HG03025 (cell line): Measurements from ENCODE around the gene NCOR1.
"Not testable (repeated sequence)": the region's sequence is repeated elsewhere in the genome, so short reads cannot be mapped to it uniquely, and the experiment has no call there.

Source experiments
- ATAC-seq: cut with Tn5 transposase; IDR thresholded peaks from one replicate; pipeline ENCODE4 v1.9.1; 2021; ENCODE audit warnings: mild to moderate bottlenecking, moderate library complexity; ENCODE audit not compliant: unreplicated experiment, low FRiP score

The NCOR1 gene

GRCh38 chr17:16152326-16152725, 63.0 kb downstream of the NCOR1 start:
- not testable (repeated sequence) for ATAC-seq

GRCh38 chr17:16150251-16150856, 65.0 kb downstream of the NCOR1 start:
- ATAC-seq = no peak

GRCh38 chr17:16148596-16148995, 66.7 kb downstream of the NCOR1 start:
- ATAC-seq = no peak

DNA sequence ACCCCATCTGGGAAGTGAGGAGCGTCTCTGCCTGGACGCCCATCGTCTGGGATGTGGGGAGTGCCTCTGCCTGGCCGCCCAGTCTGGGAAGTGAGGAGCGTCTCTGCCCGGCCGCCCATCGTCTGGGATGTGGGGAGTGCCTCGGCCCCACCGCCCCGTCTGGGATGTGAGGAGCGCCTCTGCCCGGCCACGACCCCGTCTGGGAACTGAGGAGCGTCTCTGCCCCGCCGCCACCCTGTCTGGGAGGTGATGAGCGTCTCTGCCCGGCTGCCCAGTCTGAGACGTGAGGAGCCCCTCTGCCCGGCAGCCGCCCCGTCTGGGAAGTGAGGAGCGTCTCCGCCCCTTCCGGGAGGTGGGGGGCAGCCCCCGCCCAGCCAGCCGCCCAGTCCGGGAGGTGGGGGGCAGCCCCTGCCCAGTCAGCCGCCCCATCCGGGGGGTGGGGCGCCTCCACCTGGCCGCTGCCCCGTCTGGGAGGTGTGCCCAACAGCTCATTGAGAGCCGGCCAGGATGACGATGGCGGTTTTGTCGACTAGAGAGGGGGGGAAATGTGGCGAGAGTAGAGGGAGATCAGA, 69.9 kb downstream of the NCOR1 start:
- not testable (repeated sequence) for ATAC-seq

DNA sequence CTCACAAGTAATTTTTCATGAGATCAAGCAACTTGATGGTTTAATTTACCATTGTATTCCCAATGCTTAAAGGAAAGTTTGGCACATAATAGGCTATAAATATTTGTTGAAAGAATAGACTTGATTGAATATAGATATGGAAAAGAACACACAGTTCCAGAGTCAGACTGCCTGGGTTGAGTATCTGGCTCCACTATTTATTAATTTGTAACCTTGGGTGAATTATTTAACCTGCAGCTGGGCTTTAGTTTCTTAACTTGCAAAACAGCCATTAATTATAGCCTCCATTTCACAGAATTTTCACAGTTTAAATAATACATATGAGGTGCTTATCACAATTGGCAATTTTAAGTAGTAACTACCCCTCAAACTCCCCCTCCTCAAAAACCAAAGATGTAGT, 73.6 kb downstream of the NCOR1 start:
- no peak for ATAC-seq

DNA sequence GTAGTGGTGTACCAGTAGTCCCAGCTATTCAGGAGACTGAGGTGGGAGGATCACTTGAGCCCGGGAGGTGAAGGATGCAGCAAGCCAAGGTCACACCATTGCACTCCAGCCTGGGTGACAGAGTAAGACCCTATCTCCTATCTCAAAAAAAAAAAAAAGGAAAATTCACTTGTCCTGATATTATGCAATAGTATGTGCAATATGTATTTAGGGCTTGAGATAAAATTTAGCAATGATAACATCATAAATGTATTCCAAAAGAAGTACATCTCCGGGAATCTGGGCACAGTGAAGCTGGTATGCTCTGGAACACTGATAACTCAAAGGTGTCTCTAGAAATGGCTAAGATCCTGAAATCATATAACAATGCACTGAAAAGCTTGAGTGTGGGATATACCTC, 74.5 kb downstream of the NCOR1 start:
- no peak for ATAC-seq

- ATAC-seq = no peak
Observed at GRCh38 chr17:16135461-16135860, 79.9 kb downstream of the NCOR1 start.

DNA sequence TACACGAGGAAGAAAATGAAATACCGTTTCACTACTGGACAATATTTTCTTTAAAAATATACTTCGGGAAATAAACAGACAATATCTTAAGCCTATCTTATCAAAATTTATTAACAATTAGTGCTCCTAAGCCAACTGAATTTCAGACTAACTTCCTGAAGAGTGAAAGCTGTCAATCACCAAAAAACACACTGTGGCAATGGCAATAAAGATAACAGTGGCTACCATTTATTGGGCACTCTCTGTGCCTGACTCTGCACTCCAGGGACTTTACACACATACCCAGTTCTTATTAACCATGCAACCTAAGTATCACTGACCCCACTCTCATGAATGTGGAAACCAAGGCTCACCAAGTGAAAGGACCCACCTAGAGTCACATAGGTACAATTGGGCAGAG, 83.7 kb downstream of the NCOR1 start:
- ATAC-seq = no peak

DNA sequence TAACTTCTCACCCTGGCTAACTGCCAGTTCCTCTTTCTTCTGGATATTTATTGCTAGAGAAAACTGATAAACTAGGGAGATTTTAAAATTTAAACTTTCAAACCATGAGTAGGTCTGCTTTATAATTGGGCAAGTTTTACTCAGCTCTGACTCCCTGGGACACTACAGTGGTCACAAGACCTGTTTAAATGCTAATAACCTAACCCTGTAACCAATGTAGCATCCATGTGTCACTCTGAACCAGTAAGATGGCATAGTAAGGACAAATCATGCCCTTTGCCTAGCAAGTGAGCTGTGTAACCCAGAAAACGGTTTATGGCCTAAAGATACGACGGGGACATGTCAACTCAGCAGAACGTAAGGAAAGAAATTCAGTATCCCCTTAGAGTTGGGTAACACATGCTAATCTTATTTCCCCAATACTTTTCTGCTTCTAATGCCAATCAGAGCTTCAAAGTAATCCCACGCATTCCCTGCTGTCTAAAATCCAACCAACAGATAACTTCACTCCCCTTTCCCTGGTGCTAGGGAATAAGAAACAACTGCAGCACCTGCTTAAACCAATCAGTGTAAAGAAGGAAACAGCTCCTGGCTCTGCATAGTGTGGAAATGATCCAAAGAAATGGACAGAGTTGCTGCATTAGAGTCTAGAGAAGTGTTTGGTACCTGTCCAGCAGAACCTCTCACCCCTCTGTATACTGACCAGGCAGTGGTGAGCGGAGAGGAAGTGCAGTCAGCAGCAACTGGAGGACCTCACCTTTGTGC, 85.7 kb downstream of the NCOR1 start:
- no peak for ATAC-seq

- no peak for ATAC-seq
Observed at GRCh38 chr17:16123531-16123930, 91.8 kb downstream of the NCOR1 start.

DNA sequence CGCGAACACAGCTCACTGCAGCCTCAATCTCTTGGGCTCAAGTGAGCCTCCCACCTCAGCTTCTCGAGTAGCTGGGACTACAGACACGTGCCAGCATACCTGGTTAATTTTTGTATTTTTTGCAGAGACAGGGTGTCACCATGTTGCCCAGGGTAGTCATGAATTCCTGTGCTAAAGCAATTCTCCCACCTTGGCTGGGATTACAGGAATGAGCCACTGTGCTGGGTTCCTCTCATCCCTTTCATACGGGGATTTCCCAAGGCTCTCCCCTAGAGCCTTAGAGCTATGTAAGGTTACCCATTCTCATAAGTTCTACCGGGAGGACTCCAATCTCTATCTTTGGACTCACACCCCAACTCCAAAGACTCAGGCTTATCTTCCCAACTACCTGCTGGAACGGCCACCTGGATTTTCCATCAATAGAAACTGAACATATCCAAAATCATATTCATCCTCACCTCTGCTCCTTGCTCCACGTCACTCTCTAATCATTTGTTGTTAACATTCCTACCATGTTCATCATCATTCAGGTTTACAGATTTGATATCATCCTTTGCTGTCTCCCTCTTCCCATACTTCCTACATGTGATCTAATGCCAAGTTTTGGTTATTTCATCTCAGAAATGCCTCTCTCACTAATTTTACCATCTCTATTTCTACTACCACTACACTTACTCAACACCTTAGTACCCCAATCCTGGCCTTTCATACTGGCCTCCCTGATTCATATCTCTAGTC, 92.5 kb downstream of the NCOR1 start:
- ATAC-seq = no peak

DNA sequence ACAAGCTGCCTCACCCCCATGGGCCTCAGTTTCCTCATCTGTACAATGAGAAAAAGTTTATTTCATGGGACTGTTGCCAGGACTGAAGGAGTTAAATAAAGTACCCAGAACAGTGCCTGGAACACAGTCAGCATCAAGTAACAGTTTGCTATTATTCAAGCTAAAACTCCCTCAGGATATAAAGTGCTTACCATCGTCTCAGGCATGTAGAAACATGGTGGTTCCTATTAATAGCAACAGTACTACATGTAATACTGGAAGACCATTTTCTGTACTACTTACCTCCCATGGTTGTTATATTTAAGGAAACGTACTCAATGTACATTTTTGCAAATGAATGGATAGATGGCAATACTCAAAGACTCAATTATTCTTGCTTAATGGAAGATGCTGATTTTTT, 93.4 kb downstream of the NCOR1 start:
- ATAC-seq = no peak

DNA sequence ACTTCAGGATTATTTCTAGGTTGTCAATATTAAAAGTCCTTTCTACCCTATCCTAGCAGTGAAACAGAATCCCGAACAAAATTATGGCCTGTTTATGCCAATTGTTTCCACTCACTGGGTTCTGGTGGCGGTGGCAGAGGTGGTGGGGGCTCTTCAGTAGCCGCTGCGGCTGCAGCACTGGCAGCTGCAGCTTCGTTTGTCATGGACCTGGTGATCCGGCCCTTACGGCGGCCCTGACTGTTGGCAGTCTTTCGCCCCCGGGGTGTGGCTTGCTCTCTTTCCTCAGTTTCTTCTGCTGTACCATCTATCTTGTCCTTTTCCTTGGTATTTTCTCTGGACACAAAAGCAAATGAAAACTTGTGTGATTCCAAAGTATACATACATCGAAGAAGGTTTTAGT, 94.4 kb downstream of the NCOR1 start:
- no peak for ATAC-seq

DNA sequence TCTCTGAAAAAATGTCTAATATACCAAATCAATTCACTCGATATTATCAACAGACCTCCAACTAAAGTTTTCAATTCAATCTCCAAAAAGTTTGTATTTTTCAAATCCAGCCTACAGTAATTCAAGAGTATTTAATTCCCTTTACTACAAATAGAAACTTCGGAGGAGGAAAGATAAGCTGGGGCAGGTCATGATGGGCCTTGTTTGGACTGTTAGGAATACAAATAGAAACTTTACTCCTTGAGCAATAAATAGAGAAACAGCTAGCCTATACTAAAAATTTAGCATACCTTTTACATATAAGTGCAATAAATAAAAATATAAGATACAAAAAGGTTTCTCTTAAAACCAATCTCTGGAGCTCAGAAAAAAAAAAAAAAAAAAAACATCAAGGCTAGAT, 98.2 kb downstream of the NCOR1 start:
- no peak for ATAC-seq

DNA sequence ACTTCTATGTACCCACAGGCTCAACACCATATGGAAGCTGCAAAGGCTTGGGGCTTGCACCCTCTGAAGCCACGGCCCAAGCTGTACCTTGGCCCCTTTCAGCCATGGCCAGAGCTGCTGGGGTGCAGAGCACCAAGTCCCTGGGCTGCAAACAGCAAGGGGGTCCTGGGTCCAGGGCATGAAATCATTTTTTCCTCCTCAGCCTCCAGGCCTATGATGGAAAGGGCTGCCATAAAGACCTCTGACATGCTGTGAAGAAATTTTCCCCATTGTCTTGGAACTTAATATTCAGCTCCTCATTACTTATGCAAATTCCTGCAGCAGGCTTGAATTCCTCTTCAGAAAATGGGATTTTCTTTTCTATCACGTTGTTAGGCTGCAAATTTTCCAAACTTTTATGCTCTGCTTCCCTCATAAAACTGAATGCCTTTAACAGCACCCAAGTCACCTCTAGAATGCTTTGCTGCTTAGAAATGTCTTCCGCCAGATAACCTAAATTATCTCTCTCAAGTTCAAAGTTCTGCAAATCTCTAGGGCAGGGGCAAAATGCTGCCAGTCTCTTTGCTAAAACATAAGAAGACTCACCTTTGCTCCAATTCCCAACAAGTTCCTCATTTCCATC, 100.1 kb downstream of the NCOR1 start:
- ATAC-seq = not testable (repeated sequence)

DNA sequence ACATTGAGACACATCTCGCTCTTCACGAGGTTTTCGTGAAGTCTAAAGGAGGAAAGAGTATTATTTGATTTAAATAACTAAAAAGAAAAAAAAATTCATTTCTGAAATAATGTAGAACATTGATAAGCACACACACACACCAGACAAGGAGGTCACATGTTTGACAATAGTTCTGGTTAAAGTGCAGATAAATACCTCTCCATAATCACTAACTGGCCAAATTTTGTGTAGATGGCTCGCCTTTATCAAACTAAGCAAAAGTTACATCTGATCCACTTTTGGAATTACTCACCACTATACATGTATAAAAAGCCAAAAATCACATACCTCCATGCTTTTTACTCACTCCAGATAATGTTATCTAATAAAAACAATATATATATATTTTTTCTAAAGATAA, 106.5 kb downstream of the NCOR1 start:
- ATAC-seq = no peak

DNA sequence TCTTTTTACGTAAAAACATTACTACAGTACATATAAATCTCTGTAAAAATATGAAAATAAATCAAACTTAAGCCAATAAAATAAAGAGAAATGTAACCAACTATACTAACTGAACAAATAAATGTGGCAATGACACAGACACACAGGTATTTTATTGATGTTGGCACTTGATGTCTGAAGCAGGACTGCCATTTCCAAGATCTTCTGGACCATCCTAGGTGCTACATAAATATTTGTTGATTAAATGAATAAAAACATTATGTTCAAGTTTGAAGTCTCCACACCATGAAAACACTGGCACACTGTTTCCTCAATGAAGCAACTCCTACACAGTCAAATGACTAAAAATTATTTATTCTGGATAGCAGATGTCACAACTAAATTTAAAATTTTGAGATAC, 106.9 kb downstream of the NCOR1 start:
- ATAC-seq = no peak

- ATAC-seq = no peak
Observed at GRCh38 chr17:16107165-16107770, 108.1 kb downstream of the NCOR1 start.

GRCh38 chr17:16106161-16106891, 109.0 kb downstream of the NCOR1 start:
- ATAC-seq = no peak

GRCh38 chr17:16104189-16104588, 111.1 kb downstream of the NCOR1 start:
- ATAC-seq = no peak
